ENCODE data around the gene LRRC4C. TPM values are rescaled to one million over a fixed set of nuclear protein-coding genes. Genes with fewer than 3 reads are reported as not detected.

Gene LRRC4C
- total RNA-seq, 3 donors from 2014 or later = 0.29 to 4.1 TPM; not detected in 1

GRCh38 chr11:41306431-41306830, 153.0 kb downstream of the LRRC4C start:
- DNase-seq (no peak), ATAC-seq (no peak)
- Histone ChIP-seq H3K36me3 (ENCODE audit: low read depth) (no peaks in the 10 kb centered on the region), H3K9me3 (no peaks in the 10 kb centered on the region), H3K4me3 (no peak overlapping the region), H3K4me1 (ENCODE audit: low read depth) (no peaks in the 10 kb centered on the region)
- intact Hi-C loops (cut with DNase I, micrococcal nuclease) = no loop called here
- TF ChIP-seq CTCF (IDR thresholded peaks at IDR 0.05) = no peak

- Histone ChIP-seq H3K9me3 (no peaks in the 10 kb centered on the region), H3K36me3 (ENCODE audit: low read depth) (no peaks in the 10 kb centered on the region), H3K4me3 (no peak overlapping the region), H3K4me1 (ENCODE audit: low read depth) (no peaks in the 10 kb centered on the region)
- intact Hi-C loops (cut with DNase I, micrococcal nuclease) = no loop called here
- DNase-seq (no peak), ATAC-seq (no peak)
- TF ChIP-seq CTCF (IDR thresholded peaks at IDR 0.05) = no peak
Measured at GRCh38 chr11:41301023-41301422, 158.4 kb downstream of the LRRC4C start.

GRCh38 chr11:41289408-41289807, 170.0 kb downstream of the LRRC4C start:
- Histone ChIP-seq H3K9me3 (no peaks in the 10 kb centered on the region), H3K4me1 (ENCODE audit: low read depth) (no peaks in the 10 kb centered on the region), H3K4me3 (no peak overlapping the region), H3K36me3 (ENCODE audit: low read depth) (no peaks in the 10 kb centered on the region)
- intact Hi-C loops (cut with DNase I, micrococcal nuclease) = no loop called here
- TF ChIP-seq CTCF (IDR thresholded peaks at IDR 0.05) = no peak
- no peak for ATAC-seq
- DNase-seq = no peak

GRCh38 chr11:41286751-41287150, 172.7 kb downstream of the LRRC4C start:
- no peak for ATAC-seq
- Histone ChIP-seq H3K4me1 (ENCODE audit: low read depth) (no peaks in the 10 kb centered on the region), H3K9me3 (no peaks in the 10 kb centered on the region), H3K4me3 (no peak overlapping the region), H3K36me3 (ENCODE audit: low read depth) (no peaks in the 10 kb centered on the region)
- intact Hi-C loops (cut with DNase I, micrococcal nuclease) = no loop called here
- TF ChIP-seq CTCF (IDR thresholded peaks at IDR 0.05) = no peak
- no peak for DNase-seq

- Histone ChIP-seq H3K9me3 (no peaks in the 10 kb centered on the region), H3K4me1 (ENCODE audit: low read depth) (no peaks in the 10 kb centered on the region), H3K4me3 (no peak overlapping the region), H3K36me3 (ENCODE audit: low read depth) (no peaks in the 10 kb centered on the region)
- no peak for ATAC-seq
- intact Hi-C loops (cut with DNase I, micrococcal nuclease) = no loop called here
- TF ChIP-seq CTCF (IDR thresholded peaks at IDR 0.05) = no peak
- no peak for DNase-seq
Measured at GRCh38 chr11:41284354-41284753, 175.1 kb downstream of the LRRC4C start.

Measured in mucosa of descending colon (tissue), 3 donors.